GM18517 (cell line): Measurements from ENCODE around the gene MOXD1.

Experiments
- ATAC-seq: cut with Tn5 transposase; IDR thresholded peaks from one replicate; pipeline ENCODE4 v1.9.1; 2021; ENCODE audit warnings: mild to moderate bottlenecking, moderate library complexity; ENCODE audit not compliant: unreplicated experiment

MOXD1 gene

DNA sequence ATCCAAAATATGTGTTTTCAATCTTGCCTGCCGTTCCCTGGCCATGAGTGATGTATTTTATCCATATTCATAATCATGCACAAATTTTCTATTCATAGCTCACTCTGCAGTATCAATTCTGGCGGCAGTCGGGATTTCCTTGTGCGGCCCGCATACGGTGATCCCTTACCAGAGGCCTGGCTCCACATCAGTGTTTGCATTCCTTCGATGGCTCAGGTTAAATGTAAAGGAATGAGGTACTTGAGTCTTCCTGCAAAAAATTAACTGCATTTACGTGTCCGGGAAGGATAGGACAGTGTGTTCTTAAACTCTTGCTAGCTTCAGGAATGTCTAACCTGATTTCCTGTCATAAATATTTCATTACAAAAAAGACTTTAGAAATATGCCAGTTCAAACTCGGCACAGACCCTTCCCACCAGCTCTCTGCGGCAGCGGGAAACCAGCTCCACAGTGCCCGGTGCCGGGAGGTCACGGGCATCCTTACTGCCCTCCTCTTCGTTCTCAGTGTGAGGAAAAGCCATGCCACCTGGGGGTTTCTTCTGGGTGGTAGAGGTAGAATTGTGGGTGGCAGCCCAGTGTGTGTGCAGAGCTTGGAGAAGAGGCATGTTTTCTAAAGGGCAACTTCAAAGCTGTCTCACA is 154.5 kb downstream of the MOXD1 start:
- no peak for ATAC-seq

DNA sequence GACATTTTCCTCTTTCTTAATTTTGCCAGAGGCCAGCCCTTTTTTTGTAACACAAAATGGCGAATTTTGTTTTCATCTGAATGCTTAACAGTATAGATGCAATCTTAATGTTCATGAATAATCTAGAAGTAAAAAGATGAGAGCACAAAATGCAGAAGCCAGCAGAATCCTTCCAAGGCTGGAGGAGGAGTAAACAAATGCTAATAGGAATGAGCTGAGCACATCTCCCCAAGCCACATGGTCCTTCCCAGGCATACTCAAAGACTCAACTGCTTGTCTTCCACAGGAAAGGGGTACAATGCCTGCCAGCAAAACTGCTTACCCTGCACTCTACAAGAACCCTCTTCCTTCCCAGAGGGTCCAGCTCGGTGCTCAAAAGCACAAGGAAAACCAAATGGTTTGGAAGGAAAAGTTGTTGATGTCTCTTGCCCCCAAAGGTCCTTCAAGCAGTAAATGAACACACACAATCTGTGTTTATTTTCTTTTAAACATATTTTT is 155.1 kb downstream of the MOXD1 start:
- no peak for ATAC-seq
